Measurements from ENCODE around the gene SUSD4.

The SUSD4 gene

GRCh38 chr1:223176437-223176836, 187.5 kb downstream of the SUSD4 start:
- no peak for FAIRE-seq

DNA sequence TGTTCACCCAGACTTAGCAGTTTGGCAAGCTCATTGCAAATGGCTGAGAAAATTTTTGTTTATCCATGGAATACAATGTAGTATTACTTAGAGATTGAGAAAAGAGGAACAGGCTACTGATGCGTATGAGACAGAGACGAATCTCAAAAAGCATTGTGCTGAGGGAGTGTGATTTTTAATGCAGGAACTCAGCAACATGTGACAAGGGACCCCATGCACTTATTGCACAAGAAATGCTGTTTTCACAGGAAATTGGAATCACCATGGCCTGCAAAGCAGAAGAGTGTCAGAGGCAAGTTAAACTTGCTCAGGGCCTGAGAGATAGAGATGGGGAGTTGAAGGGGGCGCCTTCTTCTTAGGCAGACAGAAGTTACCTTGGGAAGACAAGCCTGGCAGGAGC, 188.3 kb downstream of the SUSD4 start:
- no peak for FAIRE-seq

- FAIRE-seq: no peak
These were observed 188.9 kb downstream of the SUSD4 start for GRCh38 chr1:223175032-223175431.

All from G401.6 (cell line).